ENCODE measurements around the gene PDE1C. TPM values are rescaled to one million over a fixed set of nuclear protein-coding genes. Genes with fewer than 3 reads are reported as not detected.
"Not testable (repeated sequence)": the region's sequence is repeated elsewhere in the genome, so short reads cannot be mapped to it uniquely, and the experiment has no call there.

PDE1C gene
- total and polyA plus RNA-seq, 11 donors: 35.3 to 307 (median 141) TPM

GRCh38 chr7:32015133-32015532 is 55.1 kb downstream of the PDE1C start:
- TF ChIP-seq CTCF (IDR thresholded peaks at IDR 0.05): no peak
- TF ChIP-seq POLR2A (IDR thresholded peaks at IDR 0.05): no peak
- WGBS, 4 donors: 77 to 88% (median 85%) methylated on average over 2 of the region's 2 CpGs
- Histone ChIP-seq H3K4me3 (no peak overlapping the region), H3K36me3 (peaks cover 0 to 38% (median 3%) of the 10 kb centered on the region in 9 donors), H3K9me3 (peaks cover 0 to 18% (median 0%) of the 10 kb centered on the region in 12 donors), H3K27ac (no peak overlapping the region), H3K4me1 (peaks cover 0 to 9% (median 1%) of the 10 kb centered on the region in 12 donors), H3K27me3 (no peaks in the 10 kb centered on the region)
- no peak for ATAC-seq
- DNase-seq: no peak
- intact Hi-C loops (cut with DNase I): no loop called here

GRCh38 chr7:32013471-32013870 is 56.7 kb downstream of the PDE1C start:
- DNase-seq; H3K4me3 ChIP-seq; ATAC-seq; intact Hi-C loops (cut with DNase I); H3K4me1 ChIP-seq; H3K27me3 ChIP-seq; H3K27ac ChIP-seq: not testable (repeated sequence)
- Histone ChIP-seq H3K36me3 (peaks cover 0 to 38% (median 3%) of the 10 kb centered on the region in 9 donors), H3K9me3 (peaks cover 0 to 18% (median 0%) of the 10 kb centered on the region in 12 donors)
- WGBS, 4 donors: 32 to 52% (median 41%) methylated on average over 2 of the region's 2 CpGs

GRCh38 chr7:32005577-32005976 is 64.6 kb downstream of the PDE1C start:
- Histone ChIP-seq H3K4me1 (peaks cover 0 to 6% (median 0%) of the 10 kb centered on the region in 12 donors), H3K9me3 (peaks cover 0 to 20% (median 0%) of the 10 kb centered on the region in 12 donors), H3K27me3 (no peaks in the 10 kb centered on the region), H3K4me3 (no peak overlapping the region), H3K36me3 (peaks cover 0 to 12% (median 0%) of the 10 kb centered on the region in 9 donors), H3K27ac (no peak overlapping the region)
- TF ChIP-seq CTCF (IDR thresholded peaks at IDR 0.05) (no peak), POLR2A (IDR thresholded peaks at IDR 0.05) (no peak)
- DNase-seq: no peak
- intact Hi-C loops (cut with DNase I): no loop called here
- ATAC-seq: no peak
- WGBS, 4 donors: 91 to 97% (median 95%) methylated on average over 2 of the region's 2 CpGs

- no peak for TF ChIP-seq CTCF (IDR thresholded peaks at IDR 0.05)
- no peak for TF ChIP-seq POLR2A (IDR thresholded peaks at IDR 0.05)
- Histone ChIP-seq H3K36me3 (peaks cover 0 to 12% (median 0%) of the 10 kb centered on the region in 9 donors), H3K4me1 (peaks cover 0 to 21% (median 6%) of the 10 kb centered on the region in 12 donors), H3K27me3 (no peaks in the 10 kb centered on the region), H3K9me3 (peaks cover 0 to 20% (median 0%) of the 10 kb centered on the region in 12 donors), H3K27ac (no peak overlapping the region), H3K4me3 (no peak overlapping the region)
- WGBS, 4 donors: 89 to 95% (median 92%) methylated on average over 4 of the region's 4 CpGs
- DNase-seq: no peak
- intact Hi-C loops (cut with DNase I): no loop called here
- ATAC-seq: no peak
Observed at GRCh38 chr7:32001948-32002347, 68.3 kb downstream of the PDE1C start.

- WGBS, 4 donors: 69 to 74% (median 72%) methylated on average over 2 of the region's 2 CpGs
- H3K4me3 ChIP-seq: no peak overlapping the region
- DNase-seq (no peak), ATAC-seq (no peak)
- H3K27me3 ChIP-seq: no peaks in the 10 kb centered on the region
- H3K27ac ChIP-seq: no peak overlapping the region
- H3K4me1 ChIP-seq: peaks cover 0 to 39% (median 12%) of the 10 kb centered on the region in 12 donors
- peaks cover 0 to 12% (median 0%) of the 10 kb centered on the region in 9 donors for H3K36me3 ChIP-seq
- TF ChIP-seq CTCF (IDR thresholded peaks at IDR 0.05): no peak
- no peak for TF ChIP-seq POLR2A (IDR thresholded peaks at IDR 0.05)
- H3K9me3 ChIP-seq: peaks cover 0 to 12% (median 0%) of the 10 kb centered on the region in 12 donors
- intact Hi-C loops (cut with DNase I): no loop called here
Observed at GRCh38 chr7:31997423-31997822, 72.8 kb downstream of the PDE1C start.
